ENCODE results near the gene ZC3HAV1.
"Not testable (repeated sequence)": the region's sequence is repeated elsewhere in the genome, so short reads cannot be mapped to it uniquely, and the experiment has no call there.

ZC3HAV1 gene

DNA sequence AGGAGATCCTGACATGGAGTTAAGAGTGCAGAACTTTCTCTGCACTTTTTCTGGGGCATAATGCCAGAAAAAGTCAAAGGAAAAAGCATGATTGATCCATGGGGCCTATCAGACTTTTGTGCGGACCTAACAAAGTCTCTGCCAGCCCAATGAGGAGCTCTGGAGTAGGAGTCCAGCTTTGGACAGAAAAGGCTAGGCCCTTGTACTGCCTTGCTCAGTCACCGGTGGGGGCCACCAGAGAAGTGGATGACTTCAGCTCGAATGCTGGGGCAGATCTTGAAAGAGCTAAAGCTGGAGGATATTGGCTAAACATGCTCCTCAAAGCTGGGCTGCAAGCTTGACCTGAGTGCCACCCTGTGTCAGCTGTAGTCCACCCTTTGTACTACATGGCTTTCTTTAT is 2.8 kb upstream of the ZC3HAV1 start:
- no peak for DNase-seq

GRCh38 chr7:139111811-139112301 is 2.3 kb upstream of the ZC3HAV1 start:
- DNase-seq = no peak

DNA sequence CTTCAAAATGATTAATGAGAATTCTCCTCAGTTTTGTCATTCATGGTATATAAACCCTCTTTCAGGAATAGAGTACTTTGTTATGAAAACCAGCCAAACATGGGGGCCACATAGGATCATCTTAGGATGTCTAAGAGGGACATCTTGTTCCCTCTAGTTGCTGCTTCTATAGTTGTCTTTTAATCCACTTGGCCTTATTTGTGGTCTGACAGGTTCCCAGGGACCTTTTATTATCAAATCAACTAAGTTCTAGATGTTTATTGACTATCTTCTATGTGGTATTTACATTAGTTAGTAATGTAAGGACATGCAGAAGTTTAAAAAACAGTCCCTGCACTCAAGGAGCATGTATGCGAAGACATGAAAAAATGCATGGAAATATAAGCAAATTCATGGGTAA is 1.6 kb upstream of the ZC3HAV1 start:
- DNase-seq = no peak

- DNase-seq = no peak
These were observed 477 bp upstream of the ZC3HAV1 start for GRCh38 chr7:139109983-139110411.

GRCh38 chr7:139108266-139109187 is 993 bp downstream of the ZC3HAV1 start:
- peak; percentile 49 for DNase-seq

DNA sequence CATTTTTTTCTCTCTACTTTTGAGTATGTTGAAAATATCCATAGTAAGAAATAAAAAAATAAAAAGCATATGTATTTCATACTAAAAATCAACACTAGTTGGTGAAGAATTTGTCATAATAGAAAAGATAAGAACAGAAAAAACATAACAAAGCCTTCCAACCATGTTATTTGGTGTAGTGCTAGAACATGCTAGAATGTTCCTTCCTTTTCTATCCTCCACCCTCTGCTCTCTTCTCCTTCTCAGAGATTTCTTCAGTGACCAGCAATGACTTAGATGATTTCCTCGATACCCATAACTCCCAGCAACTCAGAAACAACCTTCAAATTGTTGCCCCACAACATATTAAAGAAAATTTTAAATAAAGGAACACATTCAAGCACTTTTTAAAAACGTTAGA is 2.6 kb downstream of the ZC3HAV1 start:
- no peak for DNase-seq

DNA sequence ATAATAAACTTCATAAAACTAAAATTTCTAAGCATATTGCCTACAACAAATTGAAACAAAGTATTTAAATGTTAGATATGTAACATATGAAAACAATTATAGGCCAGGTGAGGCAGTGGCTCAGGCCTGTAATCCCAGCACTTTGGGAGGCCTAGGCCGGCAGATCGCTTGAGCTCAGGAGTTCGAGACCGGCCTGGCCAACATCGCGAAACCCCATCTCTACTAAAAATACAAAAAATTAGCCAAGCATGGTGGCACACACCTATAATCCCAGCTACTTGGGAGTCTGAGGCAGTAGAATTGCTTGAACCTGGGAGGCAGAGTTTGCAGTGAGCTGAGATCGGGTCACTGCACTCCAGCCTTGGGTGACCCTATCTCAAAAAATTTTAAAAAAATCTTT is 3.3 kb downstream of the ZC3HAV1 start:
- not testable (repeated sequence) for DNase-seq

GRCh38 chr7:139105484-139105883 is 4.0 kb downstream of the ZC3HAV1 start:
- no peak for DNase-seq

- no peak for DNase-seq
These were observed 5.4 kb downstream of the ZC3HAV1 start for GRCh38 chr7:139104091-139104450.

DNA sequence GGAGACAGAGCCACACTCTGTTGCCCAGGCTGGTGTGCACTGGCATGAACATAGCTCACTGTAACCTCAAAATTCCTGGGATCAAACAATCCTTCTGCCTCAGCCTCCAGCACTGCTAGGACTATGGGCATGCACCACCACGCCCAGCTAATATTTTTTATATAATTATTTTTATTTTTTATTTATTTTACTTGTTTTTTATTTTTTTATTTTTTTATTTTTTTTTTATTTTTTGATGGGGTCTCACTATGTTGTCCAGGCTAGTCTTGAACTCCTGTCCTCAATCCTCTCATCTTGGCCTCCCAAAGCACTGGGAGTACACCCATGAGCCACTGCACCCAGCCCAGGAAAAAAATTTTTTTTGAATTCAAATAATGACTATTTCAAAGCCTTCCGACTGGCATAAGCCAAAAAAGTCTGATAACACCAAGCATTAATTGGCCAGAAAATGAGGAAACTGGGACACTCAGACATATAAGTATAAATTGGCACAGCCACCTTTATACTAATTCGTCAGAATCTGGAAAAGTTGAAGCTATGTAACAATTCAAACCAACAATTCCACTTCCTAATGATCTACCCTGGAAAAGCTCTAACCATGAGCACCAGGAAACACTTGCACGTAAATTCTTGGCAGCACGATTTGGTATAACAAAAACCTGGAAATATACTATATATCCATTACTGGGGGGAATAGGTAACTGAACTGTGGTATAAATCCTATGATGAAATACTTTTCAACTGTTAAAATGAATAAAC is 6.3 kb downstream of the ZC3HAV1 start:
- DNase-seq = no peak

DNA sequence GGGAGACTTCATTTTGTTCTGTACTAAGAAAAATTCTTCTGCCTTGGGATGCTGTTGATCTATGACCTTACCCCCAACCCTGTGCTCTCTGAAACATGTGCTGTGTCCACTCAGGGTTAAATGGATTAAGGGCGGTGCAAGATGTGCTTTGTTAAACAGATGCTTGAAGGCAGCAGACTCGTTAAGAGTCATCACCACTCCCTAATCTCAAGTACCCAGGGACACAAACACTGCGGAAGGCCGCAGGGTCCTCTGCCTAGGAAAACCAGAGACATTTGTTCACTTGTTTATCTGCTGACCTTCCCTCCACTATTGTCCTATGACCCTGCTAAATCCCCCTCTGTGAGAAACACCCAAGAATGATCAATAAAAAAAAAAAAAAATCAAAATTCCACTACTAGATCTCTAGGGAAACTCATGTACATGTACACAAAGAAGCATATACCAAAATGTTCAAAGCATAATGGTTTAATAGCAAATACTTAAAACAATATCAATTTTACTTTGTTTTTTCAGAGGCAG is 7.8 kb downstream of the ZC3HAV1 start:
- not testable (repeated sequence) for DNase-seq

- no peak for DNase-seq
These were observed 10.2 kb downstream of the ZC3HAV1 start for GRCh38 chr7:139099172-139099947.

DNA sequence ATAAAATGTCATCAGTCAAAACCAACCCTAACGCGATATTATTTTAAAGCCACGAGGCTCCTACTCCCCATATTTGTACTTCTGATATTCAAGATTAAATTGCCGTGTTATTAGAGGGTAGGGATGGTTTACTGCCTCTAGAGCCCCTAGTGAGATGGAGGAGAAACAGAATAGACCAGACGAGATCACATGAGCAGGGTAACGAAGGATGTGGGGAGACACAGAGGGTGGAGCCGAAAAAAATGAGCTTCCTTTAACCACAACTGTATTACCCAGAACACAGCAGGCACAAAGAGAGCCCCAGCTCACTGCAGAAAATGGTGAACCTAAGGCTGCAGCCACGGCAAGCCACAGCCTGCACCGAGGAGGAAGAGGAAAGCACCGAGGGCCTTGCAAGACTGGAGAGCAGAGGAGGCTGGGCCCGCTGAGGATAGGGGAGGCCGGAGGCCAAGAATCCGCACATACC is 14.3 kb downstream of the ZC3HAV1 start:
- no peak for DNase-seq

GRCh38 chr7:139094596-139094995 is 14.9 kb downstream of the ZC3HAV1 start:
- peak; percentile 26 for DNase-seq

DNA sequence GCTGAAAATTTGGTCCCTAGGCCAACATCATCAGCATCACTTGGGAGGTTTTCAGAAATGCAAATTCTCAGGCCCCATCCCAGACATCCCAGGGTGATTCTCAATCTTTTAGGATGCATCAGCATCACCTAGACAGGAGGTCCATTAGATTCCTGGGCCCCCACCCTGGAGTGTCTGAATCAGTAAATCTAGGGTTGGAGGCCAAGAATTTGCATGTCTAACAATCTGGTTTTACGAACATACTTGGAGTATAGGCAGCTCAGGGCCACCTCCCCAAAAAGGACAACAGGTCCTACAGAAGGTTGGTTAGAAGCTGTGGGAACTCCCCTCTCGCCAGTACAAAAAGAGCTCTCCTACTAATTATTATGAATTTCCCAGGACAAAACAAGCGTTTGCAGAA is 15.5 kb downstream of the ZC3HAV1 start:
- no peak for DNase-seq

DNA sequence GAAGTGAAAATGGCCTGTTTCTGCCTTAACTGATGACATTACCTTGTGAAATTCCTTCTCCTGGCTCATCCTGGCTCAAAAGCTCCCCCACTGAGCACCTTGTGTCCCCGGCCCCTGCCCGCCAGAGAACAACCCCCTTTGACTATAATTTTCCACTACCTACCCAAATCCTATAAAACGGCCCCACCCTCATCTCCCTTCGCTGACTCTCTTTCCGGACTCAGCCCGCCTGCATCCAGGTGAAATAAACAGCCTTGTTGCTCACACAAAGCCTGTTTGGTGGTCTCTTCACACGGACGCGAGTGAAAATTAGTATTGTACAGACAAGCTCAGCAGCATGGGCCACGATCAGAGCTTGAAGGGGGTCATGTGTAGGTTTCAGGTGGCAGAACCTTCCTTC is 16.0 kb downstream of the ZC3HAV1 start:
- not testable (repeated sequence) for DNase-seq

GRCh38 chr7:139092090-139092796 is 17.3 kb downstream of the ZC3HAV1 start:
- DNase-seq = no peak

GRCh38 chr7:139091677-139091996 is 17.9 kb downstream of the ZC3HAV1 start:
- DNase-seq = no peak

- no peak for DNase-seq
These were observed 20.4 kb downstream of the ZC3HAV1 start for GRCh38 chr7:139089118-139089517.

DNA sequence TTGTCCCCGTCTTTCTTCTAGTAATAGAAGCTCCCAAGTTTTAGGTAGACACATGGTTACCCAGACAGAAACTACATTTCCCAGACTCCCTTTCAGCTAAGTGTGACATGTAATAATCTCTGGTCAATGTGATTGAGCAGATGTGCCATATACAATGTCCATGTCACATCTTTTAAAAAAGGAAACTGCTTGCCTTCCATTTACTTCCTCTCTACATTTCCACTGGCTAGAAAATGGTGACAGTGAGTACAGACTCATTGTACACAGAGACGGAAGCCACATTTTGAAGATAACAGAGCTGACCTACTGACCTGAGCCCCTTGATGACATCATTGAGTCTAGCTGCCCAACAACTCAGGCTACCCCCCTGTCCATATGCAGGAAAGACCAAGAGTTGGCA is 21.3 kb downstream of the ZC3HAV1 start:
- no peak for DNase-seq

- DNase-seq = no peak
These were observed 22.3 kb downstream of the ZC3HAV1 start for GRCh38 chr7:139087212-139087611.

GRCh38 chr7:139086454-139086853 is 23.1 kb downstream of the ZC3HAV1 start:
- DNase-seq = no peak
